GM18951 (cell line): Measurements from ENCODE around the gene KBTBD13.
"Not testable (repeated sequence)": the region's sequence is repeated elsewhere in the genome, so short reads cannot be mapped to it uniquely, and the experiment has no call there.

Source experiments
- POLR2A ChIP-seq: IDR thresholded peaks from 4 replicates; pipeline ENCODE4 v1.6.1; 2011; ENCODE audit warnings: mild to moderate bottlenecking; ENCODE audit not compliant: insufficient read length, insufficient read depth; ENCODE audit errors: extremely low read depth
- in situ Hi-C: fragments of 300-500 bp; cut with MboI; formaldehyde crosslinking; loops from one replicate; pipeline ENCODE4 v1.12.0; 2022; ENCODE audit warnings: low sequenced_read_pairs, mixed read lengths, inconsistent platforms; ENCODE audit not compliant: unreplicated experiment

Gene KBTBD13

DNA sequence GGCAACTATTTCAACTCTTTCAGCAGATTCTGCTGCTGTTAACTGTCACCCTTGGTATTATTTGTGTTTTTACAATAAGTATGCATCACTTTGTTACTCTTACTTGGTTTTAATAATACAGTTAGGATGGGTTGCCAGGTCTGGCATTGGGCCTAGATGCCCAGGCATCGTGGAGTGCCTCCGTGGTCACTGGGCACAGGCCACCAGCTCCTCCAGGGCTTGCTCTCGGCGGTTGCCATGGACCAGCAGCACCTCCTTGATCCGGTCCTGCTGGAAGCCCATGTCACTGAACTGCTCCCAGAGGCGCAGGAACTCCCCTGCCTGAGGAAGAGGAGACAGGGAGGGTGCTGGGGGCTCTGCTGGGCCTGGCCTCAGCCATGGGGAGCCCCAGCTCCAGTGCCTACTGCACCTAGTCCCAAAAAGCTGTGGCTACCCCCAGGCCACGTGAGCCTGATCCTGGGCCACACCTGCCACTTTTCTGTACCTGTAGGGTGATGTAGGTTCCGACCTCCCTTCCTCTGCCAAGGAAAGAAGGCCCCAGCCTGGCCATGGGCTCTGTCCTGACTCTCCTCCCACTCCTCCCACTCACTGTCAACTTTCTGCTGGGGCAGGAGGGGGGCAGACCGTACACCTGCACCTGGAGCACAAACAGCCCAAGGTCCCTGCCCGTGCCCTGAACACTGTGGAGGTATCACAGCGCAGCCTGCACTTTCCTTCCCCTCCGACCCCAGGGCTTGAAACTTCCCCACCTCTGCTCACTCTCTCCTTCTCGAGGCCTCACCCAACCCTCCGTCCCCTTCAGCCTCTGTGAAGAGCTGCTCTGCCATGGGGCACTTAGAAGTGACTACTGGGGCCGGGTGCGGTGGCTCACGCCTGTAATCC lies 16.6 kb downstream of the KBTBD13 start:
- in situ Hi-C loops: no loop called here
- no peak for TF ChIP-seq POLR2A

GRCh38 chr15:65093793-65094170 lies 17.2 kb downstream of the KBTBD13 start:
- in situ Hi-C loops: not testable (repeated sequence)

- TF ChIP-seq POLR2A: no peak
Measured at GRCh38 chr15:65094294-65094995, 17.9 kb downstream of the KBTBD13 start.

GRCh38 chr15:65095011-65095746 lies 18.6 kb downstream of the KBTBD13 start:
- no peak for TF ChIP-seq POLR2A
- in situ Hi-C loops: no loop called here

More at GRCh38 chr15:65094294-65094995, 17.9 kb downstream of the KBTBD13 start:
- in situ Hi-C loops: no loop called here

GRCh38 chr15:65095747-65096104 lies 19.2 kb downstream of the KBTBD13 start:
- in situ Hi-C loops: no loop called here
- no peak for TF ChIP-seq POLR2A

DNA sequence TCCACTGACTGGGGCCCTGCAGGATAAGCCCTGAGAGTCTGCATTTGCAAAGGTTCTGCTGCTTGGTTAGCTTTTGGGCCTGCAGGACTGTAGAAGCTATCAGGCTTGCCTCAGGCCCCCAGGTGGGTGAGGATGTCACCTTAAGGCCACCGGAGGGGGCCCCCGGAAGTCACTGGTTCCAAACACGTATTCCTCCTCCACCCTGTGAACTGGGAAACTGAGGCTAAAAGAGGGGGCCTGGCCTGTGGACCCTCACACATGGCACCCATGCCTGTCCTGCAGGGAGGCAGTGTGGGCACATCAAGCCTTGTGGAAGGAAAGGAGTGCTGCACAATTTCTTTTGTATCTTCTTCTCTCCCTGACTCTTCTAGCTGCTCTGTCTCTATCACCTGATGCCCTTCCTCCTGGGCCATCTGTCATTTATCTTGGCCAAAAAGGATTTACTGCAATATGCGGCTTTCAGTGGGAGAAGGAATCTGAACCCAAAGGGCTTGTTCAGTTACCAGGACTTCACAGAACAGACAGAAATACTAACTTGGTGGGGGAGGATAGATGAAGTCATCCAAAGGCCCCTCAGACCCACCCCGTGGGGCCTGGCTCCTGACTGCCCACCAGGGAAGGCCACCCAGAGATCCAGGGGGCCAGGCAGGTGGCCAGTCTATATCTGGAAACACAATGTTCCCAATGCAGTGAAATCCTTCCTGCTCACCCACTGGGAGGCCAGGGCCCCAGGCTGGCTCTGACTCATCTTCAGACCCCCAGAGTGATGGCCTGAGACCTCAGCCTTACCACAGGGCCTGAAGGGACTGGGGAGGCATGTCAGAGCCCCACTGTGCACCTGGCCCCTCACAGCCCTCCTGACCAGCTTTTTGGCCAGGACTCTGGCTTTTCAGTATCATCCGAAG lies 20.2 kb downstream of the KBTBD13 start:
- in situ Hi-C loops: no loop called here

DNA sequence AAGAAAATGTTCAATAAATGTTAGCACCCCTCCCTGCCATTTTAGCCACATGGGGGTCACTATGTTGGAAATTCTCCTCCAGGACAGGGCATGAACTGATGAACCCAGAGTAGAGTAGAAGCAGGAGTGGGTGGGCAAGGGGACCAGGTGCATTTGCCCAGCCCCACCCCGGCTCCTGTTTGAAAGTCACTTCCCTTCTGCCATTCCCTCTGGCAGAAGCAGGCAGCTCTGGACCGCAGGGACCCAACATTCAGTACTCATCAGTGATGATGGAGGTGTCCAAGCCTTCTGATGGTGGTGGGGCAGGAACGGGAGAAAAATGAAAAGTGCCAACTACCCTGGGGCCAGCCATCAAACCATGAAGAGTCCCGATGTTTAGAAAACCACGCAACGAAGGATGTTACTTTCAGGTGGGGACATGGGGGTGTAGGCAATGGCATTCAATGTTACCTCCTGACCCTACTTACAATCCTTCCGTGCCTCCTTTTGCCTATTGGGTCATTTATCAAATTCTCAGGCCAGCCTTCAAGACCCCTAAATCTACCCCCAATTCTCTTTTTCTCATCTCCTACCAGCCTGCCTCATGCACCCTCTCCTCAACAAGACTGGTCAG lies 21.2 kb downstream of the KBTBD13 start:
- in situ Hi-C loops: no loop called here
- TF ChIP-seq POLR2A: no peak

More for the DNA sequence above, 20.2 kb downstream of the KBTBD13 start:
- no peak for TF ChIP-seq POLR2A

DNA sequence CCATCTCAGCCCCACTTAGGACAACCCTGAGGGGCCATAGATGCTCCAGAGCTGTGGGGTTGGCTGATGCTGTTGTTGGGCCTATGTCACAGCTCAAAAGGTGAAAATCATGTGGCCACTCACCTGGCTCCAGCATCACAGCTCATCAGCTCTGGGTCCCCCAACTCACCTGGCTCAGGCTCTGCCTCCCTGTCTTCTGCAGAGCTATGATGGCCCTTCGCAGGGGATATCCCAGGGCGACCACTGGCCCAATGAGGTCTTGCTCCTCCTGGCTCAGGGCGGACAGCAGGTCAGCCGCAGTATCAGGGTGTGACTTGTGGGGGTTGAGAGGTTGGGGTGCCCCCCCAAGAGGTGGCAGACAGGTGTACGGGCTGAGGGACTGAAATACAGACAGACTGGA lies 22.8 kb downstream of the KBTBD13 start:
- TF ChIP-seq POLR2A: no peak
- in situ Hi-C loops: no loop called here

GRCh38 chr15:65099801-65100200 lies 23.3 kb downstream of the KBTBD13 start:
- in situ Hi-C loops: not testable (repeated sequence)

- no peak for TF ChIP-seq POLR2A
- in situ Hi-C loops: no loop called here
Measured at GRCh38 chr15:65100442-65100841, 23.9 kb downstream of the KBTBD13 start.

- no peak for TF ChIP-seq POLR2A
- in situ Hi-C loops: no loop called here
Measured at GRCh38 chr15:65101411-65101890, 24.9 kb downstream of the KBTBD13 start.

DNA sequence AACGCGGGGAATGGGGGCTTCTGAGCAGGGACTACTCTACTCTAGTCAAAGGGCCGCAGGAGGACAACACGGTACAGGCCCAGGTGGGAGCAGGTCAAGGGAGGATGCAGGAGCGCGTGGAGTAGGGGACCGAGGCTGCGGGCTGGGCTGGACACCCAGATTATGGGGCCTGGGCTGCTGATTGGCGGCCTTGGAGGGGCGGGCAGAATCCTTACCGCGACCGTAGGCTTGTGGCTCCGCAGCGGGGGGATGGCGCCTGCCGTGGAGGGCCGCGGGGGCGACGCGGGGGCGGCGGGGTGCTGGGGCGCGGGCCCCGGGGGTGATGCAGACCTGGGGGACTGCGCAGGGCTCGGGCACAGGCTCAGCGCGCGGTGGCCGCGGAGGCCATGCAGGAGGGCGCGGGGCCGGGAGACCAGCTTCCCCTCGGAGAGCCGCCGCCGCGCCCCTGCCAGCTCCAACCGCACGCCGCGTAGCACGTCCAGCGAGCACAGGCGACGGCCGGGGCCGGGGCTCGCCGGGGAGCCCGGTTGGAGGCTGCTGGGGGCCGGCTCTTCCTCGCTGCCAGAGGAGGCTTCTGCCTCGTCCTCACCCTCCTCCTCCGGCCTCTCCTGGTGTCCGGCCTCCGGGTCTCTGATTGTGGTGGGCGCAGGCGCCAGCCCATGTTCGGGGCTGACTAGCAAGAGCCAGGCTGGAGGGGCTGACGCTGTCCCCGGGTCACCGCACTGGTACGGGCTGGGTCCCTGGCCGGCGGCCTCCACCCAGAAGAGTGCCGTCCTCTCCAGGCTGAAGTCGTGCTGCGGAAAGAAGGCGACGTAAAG lies 25.6 kb downstream of the KBTBD13 start:
- TF ChIP-seq POLR2A: no peak
- in situ Hi-C loops: no loop called here

- in situ Hi-C loops: no loop called here
- TF ChIP-seq POLR2A: no peak
Measured at GRCh38 chr15:65102912-65103311, 26.4 kb downstream of the KBTBD13 start.
